SU-DHL-6 (cell line): ENCODE measurements around the gene TRAPPC2L.

Experiments used
- CTCF ChIP-seq: fragments of 200-600 bp; sonication (generic); IDR thresholded peaks from one replicate; pipeline ENCODE4 v1.5.1; 2017; ENCODE audit warnings: antibody characterized with exemption, mild to moderate bottlenecking, low read length, moderate library complexity; ENCODE audit not compliant: insufficient read depth, poor library complexity, severe bottlenecking
- EZH2phosphoT487 ChIP-seq: fragments of 200-600 bp; sonication (generic), shearing (Covaris generic); conservative IDR thresholded peaks from 2 replicates; pipeline ENCODE4 v1.6.1; 2018; ENCODE audit warnings: mild to moderate bottlenecking, antibody characterized with exemption, low read length, moderate library complexity, mixed read lengths

GRCh38 chr16:88843256-88843655, 13.7 kb upstream of the TRAPPC2L start:
- TF ChIP-seq CTCF (no peak), EZH2phosphoT487 (no peak)
